ENCODE data around the gene KIF1A.

KIF1A gene

DNA sequence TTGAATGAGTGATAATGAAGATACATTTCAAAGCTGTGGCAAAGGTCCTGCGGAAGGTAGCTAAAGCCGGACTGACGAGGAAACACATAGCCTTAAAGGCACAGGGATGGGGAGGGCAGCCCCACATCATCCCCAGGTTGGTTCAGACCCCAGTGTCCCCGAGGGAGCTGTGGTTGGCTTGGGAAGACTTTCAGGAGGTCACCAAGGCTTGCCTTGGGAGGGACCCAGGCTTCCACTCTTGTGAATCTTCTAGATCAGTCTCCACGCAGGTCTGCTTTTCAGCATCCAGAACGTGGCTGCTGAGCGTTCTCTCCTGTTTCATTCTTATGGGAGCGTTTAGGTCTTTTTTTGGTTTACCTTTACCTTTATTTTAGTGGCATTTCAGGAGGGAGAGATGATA lies 16.8 kb downstream of the KIF1A start:
- TF ChIP-seq CTCF (conservative IDR thresholded peaks at IDR 0.05; ENCODE audit: low read depth, low read length), result no peak
- H3K4me3 ChIP-seq (ENCODE audit: low read length), result no peak overlapping the region
- no peak for DNase-seq (ENCODE audit: low read depth)

DNA sequence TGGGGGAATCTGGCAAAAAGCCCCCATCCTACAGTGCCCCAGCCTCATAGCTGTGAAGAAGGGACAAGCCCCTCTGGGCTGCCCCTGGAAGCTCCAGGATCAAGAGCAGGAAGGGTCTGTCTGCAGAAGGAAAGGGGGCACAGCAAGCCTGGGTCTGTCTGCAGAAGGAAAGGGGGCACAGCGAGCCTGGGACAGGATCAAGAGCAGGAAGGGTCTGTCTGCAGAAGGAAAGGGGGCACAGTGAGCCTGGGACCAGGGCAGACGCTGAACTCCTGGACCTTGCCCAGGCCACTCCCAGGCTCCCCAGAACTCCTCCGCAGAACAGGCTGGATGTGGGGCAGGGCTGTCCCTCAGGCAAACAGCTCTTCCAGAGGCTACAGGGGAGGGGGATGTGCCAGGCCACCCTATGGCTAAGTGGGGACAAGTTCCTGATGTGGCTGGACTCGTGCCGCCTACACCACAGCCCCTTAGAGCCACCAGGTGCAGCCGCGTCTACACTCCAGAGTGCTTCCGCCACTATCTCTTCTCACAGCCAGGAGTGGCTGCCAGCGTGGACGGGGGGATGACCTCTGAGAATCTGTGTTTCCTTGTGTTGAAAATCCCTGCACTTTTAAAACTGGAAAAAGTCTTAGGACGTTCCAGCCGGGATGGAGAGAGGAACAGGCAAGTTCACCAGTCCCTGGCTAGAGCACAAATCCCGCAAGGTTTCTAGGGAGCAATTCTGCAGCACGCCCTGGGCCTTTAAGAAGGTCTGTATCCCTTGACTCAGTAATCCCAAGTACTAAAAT lies 20.8 kb downstream of the KIF1A start:
- no peak overlapping the region for H3K4me3 ChIP-seq (ENCODE audit: low read length)
- no peak for TF ChIP-seq CTCF (conservative IDR thresholded peaks at IDR 0.05; ENCODE audit: low read depth, low read length)
- DNase-seq (ENCODE audit: low read depth), result no peak

DNA sequence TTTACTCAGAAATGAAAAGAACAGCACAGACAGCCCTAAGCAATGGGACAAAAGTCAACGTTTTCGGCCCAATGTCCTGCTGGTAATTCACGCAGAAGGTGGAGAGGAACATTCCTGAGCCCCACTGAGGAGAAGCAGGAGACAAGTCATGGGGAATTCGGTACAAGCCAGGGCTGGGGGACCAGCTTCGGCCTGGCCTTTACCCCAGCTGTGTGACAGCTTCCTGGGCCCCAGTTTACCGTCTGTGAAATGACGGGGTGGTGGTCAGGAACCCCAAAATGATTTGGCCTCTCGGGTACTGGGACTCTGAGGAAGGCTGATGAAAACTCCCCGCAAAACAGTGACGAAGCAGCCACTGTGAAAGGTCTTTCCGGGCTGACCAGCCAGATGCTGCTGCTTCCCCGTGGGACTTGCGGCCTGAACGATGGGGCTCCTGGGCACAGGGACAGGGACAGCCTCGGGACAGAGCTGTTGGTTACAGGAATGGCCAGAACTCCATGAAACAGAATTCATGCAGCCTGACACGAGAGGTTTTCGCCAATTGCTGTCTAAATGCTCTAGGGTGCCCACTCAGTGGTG lies 21.6 kb downstream of the KIF1A start:
- TF ChIP-seq CTCF (conservative IDR thresholded peaks at IDR 0.05; ENCODE audit: low read depth, low read length), result no peak
- H3K4me3 ChIP-seq (ENCODE audit: low read length), result no peak overlapping the region
- DNase-seq (ENCODE audit: low read depth), result no peak

GRCh38 chr2:240797914-240798313 lies 22.1 kb downstream of the KIF1A start:
- no peak overlapping the region for H3K4me3 ChIP-seq (ENCODE audit: low read length)
- TF ChIP-seq CTCF (conservative IDR thresholded peaks at IDR 0.05; ENCODE audit: low read depth, low read length), result no peak
- no peak for DNase-seq (ENCODE audit: low read depth)

DNA sequence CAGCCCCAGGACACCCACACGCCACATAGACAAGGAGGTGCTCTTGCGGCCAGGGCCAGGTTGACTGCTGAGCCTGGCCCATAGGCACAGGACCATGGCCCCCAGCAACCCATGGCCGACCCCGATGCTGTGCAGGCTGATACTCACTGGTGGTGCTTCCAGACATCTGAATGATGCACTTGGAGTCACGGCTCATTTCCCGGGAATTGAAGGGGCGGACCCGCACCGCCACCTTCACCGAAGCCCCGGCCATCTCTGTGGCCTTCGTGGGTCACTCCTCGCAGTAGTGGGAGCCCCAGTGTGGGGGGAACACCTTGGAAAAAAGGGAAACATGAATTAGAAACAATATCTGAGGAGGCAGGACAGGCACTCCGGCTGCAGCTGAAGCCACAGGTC lies 22.5 kb downstream of the KIF1A start:
- no peak overlapping the region for H3K4me3 ChIP-seq (ENCODE audit: low read length)
- TF ChIP-seq CTCF (conservative IDR thresholded peaks at IDR 0.05; ENCODE audit: low read depth, low read length), result no peak
- DNase-seq (ENCODE audit: low read depth), result no peak

DNA sequence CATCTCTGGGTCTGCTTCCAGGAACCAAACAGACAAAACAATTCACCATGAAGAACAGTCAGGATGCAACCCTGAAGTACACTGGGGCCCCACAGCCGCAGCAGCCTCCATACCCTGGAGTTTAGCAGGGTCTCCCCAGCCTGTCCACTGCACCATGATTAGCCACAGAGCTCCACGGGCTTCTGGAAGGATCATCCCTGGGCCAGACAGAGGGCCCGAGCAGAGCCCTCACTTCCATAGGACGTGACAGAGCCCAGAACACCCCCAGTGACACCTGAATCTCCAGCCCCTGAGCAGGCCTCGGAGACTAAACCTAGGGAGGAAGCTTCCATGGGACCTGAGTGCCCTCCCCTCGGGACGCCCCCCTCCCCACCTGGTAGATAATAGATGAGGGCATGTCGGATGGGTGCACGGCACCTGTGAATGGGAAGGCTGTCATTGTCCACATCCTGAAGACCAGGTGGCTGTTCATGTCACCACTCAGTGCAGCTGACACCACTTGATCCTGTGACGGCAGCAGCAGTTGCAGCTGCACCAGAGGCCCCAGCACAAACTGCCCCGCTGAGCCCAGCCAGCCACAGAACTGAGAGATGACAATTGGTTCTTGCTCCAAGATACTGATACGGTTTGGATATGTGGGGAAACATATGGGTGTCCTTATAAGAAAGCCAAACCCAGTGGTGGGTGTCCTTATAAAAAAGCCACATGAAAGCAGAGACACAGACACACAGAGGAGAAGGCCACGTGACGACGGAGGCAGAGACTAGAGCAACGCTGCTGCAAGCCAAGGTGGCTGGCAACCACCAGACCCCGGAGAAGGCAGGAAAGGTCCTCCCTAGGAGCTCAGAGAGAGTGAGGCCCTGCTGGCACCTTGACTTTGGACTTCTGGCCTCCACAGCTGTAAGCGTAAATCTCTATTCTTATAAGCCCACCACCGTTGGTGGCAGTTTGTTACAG lies 23.2 kb downstream of the KIF1A start:
- no peak for TF ChIP-seq CTCF (conservative IDR thresholded peaks at IDR 0.05; ENCODE audit: low read depth, low read length)
- no peak overlapping the region for H3K4me3 ChIP-seq (ENCODE audit: low read length)
- no peak for DNase-seq (ENCODE audit: low read depth)
